HEK293 (cell line): ENCODE data around the gene TBC1D17.

ENCODE experiments used
- CTCF ChIA-PET: fragments of 350-600 bp; formaldehyde crosslinking; extraction: SDS; loops from one replicate; lab custom pipeline; 2021; ENCODE audit warnings: antibody characterized with exemption; lab: Yijun Ruan, JAX
- POLR2A ChIA-PET: fragments of 300-600 bp; formaldehyde crosslinking; extraction: SDS; loops from one replicate; lab custom pipeline; 2020; ENCODE audit warnings: antibody characterized with exemption, inconsistent platforms; lab: Yijun Ruan, JAX
- H3K27ac ChIP-seq: fragments of 200-500 bp; sonication (Bioruptor generic); 2 replicates; pipeline ENCODE4 v1.5.1; 2014; ENCODE audit warnings: low read depth, low read length, control low read depth, inconsistent platforms; ENCODE audit errors: extremely low read depth
- H3K36me3 ChIP-seq, 2 experiments: fragments of 200-500 bp in 1 of 2; sonication (Bioruptor generic) in 1 of 2; 1 replicate in 1 of 2; 2 replicates in 1 of 2; pipeline ENCODE4 v1.5.1; 2014 to 2017; ENCODE audit warnings: inconsistent platforms in 2 of 2, low read length in 2 of 2; ENCODE audit not compliant: control insufficient read depth in 2 of 2, insufficient read depth in 1 of 2
- H3K4me1 ChIP-seq: fragments of 200-500 bp; sonication (Bioruptor generic); 2 replicates; pipeline ENCODE4 v1.5.1; 2014; ENCODE audit warnings: mild to moderate bottlenecking, low read length, inconsistent platforms; ENCODE audit not compliant: control insufficient read depth, insufficient read depth
- H3K4me3 ChIP-seq: 2 replicates; pipeline ENCODE4 v1.5.1; 2011; ENCODE audit warnings: low read depth, mild to moderate bottlenecking, control low read depth, low read length, moderate library complexity
- H3K9me3 ChIP-seq: fragments of 200-500 bp; sonication (Bioruptor generic); 2 replicates; pipeline ENCODE4 v1.5.1; 2014; ENCODE audit warnings: low read depth, low read length, inconsistent platforms; ENCODE audit not compliant: control insufficient read depth, insufficient read depth
- IKZF3 ChIP-seq: fragments of 450-650 bp; IDR thresholded peaks from 2 replicates; pipeline ENCODE4 v1.5.0; 2018; ENCODE audit warnings: missing biosample characterization, mild to moderate bottlenecking, missing genetic modification characterization, moderate library complexity
- KLF17 ChIP-seq: fragments of 450-650 bp; formaldehyde crosslinking; IDR thresholded peaks from 2 replicates; pipeline ENCODE4 v1.5.1; 2016; ENCODE audit warnings: missing biosample characterization, missing genetic modification characterization
- OSR2 ChIP-seq: fragments of 450-650 bp; formaldehyde crosslinking; IDR thresholded peaks from 2 replicates; pipeline ENCODE4 v1.5.1; 2016; ENCODE audit warnings: missing biosample characterization, missing genetic modification characterization
- PATZ1 ChIP-seq: fragments of 450-650 bp; formaldehyde crosslinking; IDR thresholded peaks from 2 replicates; pipeline ENCODE4 v1.5.1; 2016; ENCODE audit warnings: missing biosample characterization, missing genetic modification characterization
- PRDM1 ChIP-seq: fragments of 450-650 bp; formaldehyde crosslinking; IDR thresholded peaks from 2 replicates; pipeline ENCODE4; 2016; ENCODE audit warnings: missing biosample characterization, missing genetic modification characterization
- PRDM6 ChIP-seq: fragments of 450-650 bp; formaldehyde crosslinking; IDR thresholded peaks from 2 replicates; pipeline ENCODE4 v1.5.1; 2017; ENCODE audit warnings: missing biosample characterization, missing genetic modification characterization
- WT1 ChIP-seq: fragments of 450-650 bp; formaldehyde crosslinking; IDR thresholded peaks from 2 replicates; pipeline ENCODE4 v1.5.1; 2016; ENCODE audit warnings: missing biosample characterization, missing genetic modification characterization
- ZBTB11 ChIP-seq: fragments of 450-650 bp; formaldehyde crosslinking; conservative IDR thresholded peaks from 2 replicates; pipeline ENCODE4 v1.5.1; 2016; ENCODE audit warnings: low read depth, missing biosample characterization, missing genetic modification characterization
- ZBTB48 ChIP-seq: fragments of 450-650 bp; formaldehyde crosslinking; IDR thresholded peaks from 2 replicates; pipeline ENCODE4 v1.5.1; 2016; ENCODE audit warnings: missing biosample characterization, missing genetic modification characterization
- ZFP3 ChIP-seq: fragments of 450-650 bp; formaldehyde crosslinking; IDR thresholded peaks from 2 replicates; pipeline ENCODE4 v1.5.1; 2016; ENCODE audit warnings: low read depth, missing biosample characterization, missing genetic modification characterization
- ZIC2 ChIP-seq: fragments of 450-650 bp; formaldehyde crosslinking; IDR thresholded peaks from 2 replicates; pipeline ENCODE4 v1.5.1; 2016; ENCODE audit warnings: missing biosample characterization, missing genetic modification characterization
- ZNF138 ChIP-seq: fragments of 450-650 bp; formaldehyde crosslinking; IDR thresholded peaks from 2 replicates; pipeline ENCODE4 v1.5.1; 2016; ENCODE audit warnings: missing biosample characterization, missing genetic modification characterization, borderline replicate concordance
- ZNF169 ChIP-seq: fragments of 450-650 bp; formaldehyde crosslinking; IDR thresholded peaks from 2 replicates; pipeline ENCODE4 v1.5.1; 2016; ENCODE audit warnings: missing biosample characterization, missing genetic modification characterization
- ZNF223 ChIP-seq: fragments of 450-650 bp; formaldehyde crosslinking; IDR thresholded peaks from 2 replicates; pipeline ENCODE4 v1.5.1; 2016; ENCODE audit warnings: missing biosample characterization, missing genetic modification characterization
- ZNF24 ChIP-seq: fragments of 450-650 bp; formaldehyde crosslinking; IDR thresholded peaks from 2 replicates; pipeline ENCODE4 v1.5.1; 2016; ENCODE audit warnings: missing biosample characterization, missing genetic modification characterization
- ZNF394 ChIP-seq: fragments of 450-650 bp; formaldehyde crosslinking; IDR thresholded peaks from 2 replicates; pipeline ENCODE4 v1.5.1; 2016; ENCODE audit warnings: missing biosample characterization, missing genetic modification characterization, mild to moderate bottlenecking, moderate library complexity, borderline replicate concordance
- ZNF571 ChIP-seq: fragments of 450-650 bp; formaldehyde crosslinking; IDR thresholded peaks from 2 replicates; pipeline ENCODE4 v1.5.0; 2017; ENCODE audit warnings: missing biosample characterization, missing genetic modification characterization
- ZNF654 ChIP-seq: fragments of 450-650 bp; formaldehyde crosslinking; IDR thresholded peaks from 2 replicates; pipeline ENCODE4 v1.5.1; 2016; ENCODE audit warnings: low read depth, missing biosample characterization, missing genetic modification characterization
- ZNF664 ChIP-seq: fragments of 450-650 bp; formaldehyde crosslinking; IDR thresholded peaks from 2 replicates; pipeline ENCODE4 v1.5.1; 2016; ENCODE audit warnings: missing biosample characterization, missing genetic modification characterization
- ZSCAN16 ChIP-seq: fragments of 450-650 bp; formaldehyde crosslinking; IDR thresholded peaks from 2 replicates; pipeline ENCODE4 v1.5.1; 2016; ENCODE audit warnings: missing biosample characterization, missing genetic modification characterization
- ZSCAN23 ChIP-seq: fragments of 450-650 bp; formaldehyde crosslinking; IDR thresholded peaks from 2 replicates; pipeline ENCODE4 v1.5.1; 2016; ENCODE audit warnings: missing biosample characterization, missing genetic modification characterization
- TF ChIP-seq, protein P1 (sequence below): fragments of 450-650 bp; formaldehyde crosslinking; IDR thresholded peaks from 2 replicates; pipeline ENCODE4 v1.5.1; 2016; ENCODE audit warnings: missing biosample characterization, missing genetic modification characterization

The TBC1D17 gene

DNA sequence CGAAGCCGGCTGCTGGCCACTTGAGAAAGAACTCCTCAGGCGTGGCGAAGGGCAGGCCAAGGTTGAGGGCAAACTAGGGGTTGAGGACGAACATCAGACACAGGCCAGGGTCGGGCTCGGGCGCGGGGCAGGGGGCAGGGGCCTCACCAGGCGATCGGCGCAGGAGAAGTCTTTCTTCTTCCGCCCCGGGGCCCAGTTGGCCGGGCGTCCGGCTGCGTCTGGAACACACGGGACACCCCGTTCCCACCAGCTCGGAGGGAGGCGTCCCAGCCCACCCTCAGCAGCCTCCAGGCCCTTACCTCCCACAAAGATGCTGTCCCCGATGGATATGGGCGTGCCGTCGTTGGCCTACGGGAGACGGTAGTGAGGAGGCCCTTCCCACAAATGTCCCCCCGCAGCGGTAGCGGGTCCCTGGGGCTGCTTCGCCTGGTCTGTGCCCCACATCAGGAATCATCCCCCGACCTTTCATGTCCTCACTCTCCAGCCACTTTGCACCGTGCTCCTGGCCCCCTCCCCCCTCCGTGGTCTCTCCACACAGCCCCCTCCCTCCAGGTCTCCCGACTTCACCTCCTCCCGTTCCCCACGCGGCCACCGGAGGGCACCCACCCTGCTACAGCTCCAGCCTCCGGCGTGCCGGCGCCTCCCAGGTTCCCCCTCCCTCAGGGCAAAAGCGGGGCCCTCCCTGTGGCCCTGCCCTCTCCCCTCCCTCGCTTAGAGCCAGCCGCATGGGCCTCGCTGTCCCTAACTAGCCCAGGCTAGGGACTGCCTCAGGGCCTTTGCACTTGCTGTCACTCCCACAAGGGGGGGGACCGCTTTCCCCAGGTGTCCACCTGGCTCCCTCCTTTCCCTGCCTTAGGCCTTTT is 14.9 kb upstream of the TBC1D17 start (continued):
- no peak for TF ChIP-seq ZNF138 (tag by site-specific recombination)
- 0 out of 2 replicates have a peak, but pooled peaks have one; percentile 26 for TF ChIP-seq ZBTB48
- no peak for TF ChIP-seq OSR2

DNA sequence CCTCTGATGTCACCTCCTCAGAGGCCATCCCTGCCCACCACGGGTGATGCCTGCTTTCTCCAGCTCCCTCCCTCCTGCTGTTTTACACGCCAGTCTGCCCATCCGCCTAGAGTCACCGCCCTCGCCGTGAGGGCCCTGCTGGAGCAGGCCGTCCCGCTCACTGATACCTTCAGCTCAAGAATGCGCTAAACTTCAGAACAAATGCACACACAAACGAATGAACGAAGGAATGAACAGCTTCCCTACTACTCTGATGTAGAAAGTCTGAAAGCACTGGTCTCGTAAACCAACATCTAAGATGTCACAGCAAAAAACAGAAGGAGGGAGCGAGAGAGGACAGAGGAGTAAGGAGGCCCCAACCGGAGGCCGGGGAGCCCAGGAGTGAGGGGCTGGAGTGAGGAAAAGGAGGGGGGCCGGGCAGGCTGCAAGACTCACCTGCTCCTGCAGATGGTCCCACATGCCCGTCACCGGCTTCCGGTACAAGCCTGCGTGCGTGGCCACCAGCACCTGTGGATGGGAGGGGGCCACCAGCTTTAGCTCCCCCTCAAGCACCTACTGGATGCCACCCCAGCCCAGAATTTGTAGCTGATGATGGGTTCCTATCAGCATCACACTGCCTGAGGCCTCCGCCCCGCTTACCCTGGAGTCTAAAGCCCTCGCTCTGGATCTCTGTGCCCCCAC is 14.1 kb upstream of the TBC1D17 start:
- Histone ChIP-seq H3K4me1 (peaks cover 25% of the 10 kb centered on the region), H3K4me3 (no peak overlapping the region), H3K36me3 (peaks cover 21 to 62% of the 10 kb centered on the region in 2 experiments), H3K27ac (peak overlapping the region; percentile 44), H3K9me3 (no peaks in the 10 kb centered on the region)
- ChIA-PET POLR2A (interaction anchor here (1.3 to 8.2 kb wide), 3 partner anchors 11 to 66 kb away, joined by 5 to 128 read pairs (median 14); partner anchors contain the start of genes ATF5, NUP62 and PTOV1), CTCF (interaction anchor here (0.7 to 1.5 kb wide), 5 partner anchors 13 to 182 kb away, joined by 3 to 4 read pairs (median 4); no protein-coding TSS in a partner anchor)
- TF ChIP-seq ZIC2 (tag by site-specific recombination): peak; percentile 76
- no peak; the same call in 1 of the 2 replicates for TF ChIP-seq PRDM1 (tag by site-specific recombination)
- TF ChIP-seq, protein P1, sequence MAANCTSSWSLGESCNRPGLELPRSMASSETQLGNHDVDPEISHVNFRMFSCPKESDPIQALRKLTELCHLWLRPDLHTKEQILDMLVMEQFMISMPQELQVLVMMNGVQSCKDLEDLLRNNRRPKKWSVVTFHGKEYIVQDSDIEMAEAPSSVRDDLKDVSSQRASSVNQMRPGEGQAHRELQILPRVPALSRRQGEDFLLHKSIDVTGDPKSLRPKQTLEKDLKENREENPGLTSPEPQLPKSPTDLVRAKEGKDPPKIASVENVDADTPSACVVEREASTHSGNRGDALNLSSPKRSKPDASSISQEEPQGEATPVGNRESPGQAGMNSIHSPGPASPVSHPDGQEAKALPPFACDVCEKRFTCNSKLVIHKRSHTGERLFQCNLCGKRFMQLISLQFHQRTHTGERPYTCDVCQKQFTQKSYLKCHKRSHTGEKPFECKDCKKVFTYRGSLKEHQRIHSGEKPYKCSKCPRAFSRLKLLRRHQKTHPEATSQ (tag by site-specific recombination): no peak
- TF ChIP-seq PATZ1 (tag by site-specific recombination): peak; percentile 31; the same call in 1 of the 2 replicates
- no peak for TF ChIP-seq ZFP3
- TF ChIP-seq ZNF394 (tag by site-specific recombination): no peak
- TF ChIP-seq ZBTB11 (tag by site-specific recombination): no peak
- no peak for TF ChIP-seq ZNF664 (tag by site-specific recombination)
- TF ChIP-seq ZNF654 (tag by site-specific recombination): no peak
- 0 out of 2 replicates have a peak, but pooled peaks have one; percentile 25 for TF ChIP-seq WT1 (tag by site-specific recombination)
- no peak for TF ChIP-seq ZNF223 (tag by site-specific recombination)
- TF ChIP-seq KLF17 (tag by site-specific recombination): 0 out of 2 replicates have a peak, but pooled peaks have one; percentile 24
- TF ChIP-seq ZNF138 (tag by site-specific recombination): no peak
- no peak for TF ChIP-seq ZSCAN16 (tag by site-specific recombination)
- TF ChIP-seq ZNF24: no peak
- TF ChIP-seq ZNF169 (tag by site-specific recombination): no peak
- TF ChIP-seq ZSCAN23 (tag by site-specific recombination): no peak
- no peak for TF ChIP-seq PRDM6 (tag by site-specific recombination)
- no peak for TF ChIP-seq ZNF571 (tag by site-specific recombination)
- TF ChIP-seq IKZF3: no peak
